HepG2 (cell line): ENCODE results near the gene PLBD1. TPM values are rescaled to one million over a fixed set of nuclear protein-coding genes. Genes with fewer than 3 reads are reported as not detected.

Source experiments
- ATAC-seq: fragments of 200-7000 bp; cut with Tn5 transposase; 3 replicates; pipeline ENCODE4 v1.9.1; 2020; ENCODE audit warnings: mild to moderate bottlenecking, moderate library complexity
- BruUV-seq: library from RNA; stranded (reverse); fragments of 400-500 nt; replicated peaks from 2 replicates; lab custom pipeline; 2021; lab: Mats Ljungman, UMichigan
- CTCF ChIA-PET: fragments of 300-600 bp; formaldehyde crosslinking; extraction: SDS; loops from one replicate; lab custom pipeline; 2021; ENCODE audit warnings: low total read pairs, inconsistent platforms, low intra/inter-chr PET ratio; lab: Yijun Ruan, JAX
- POLR2A ChIA-PET: fragments of 350-600 bp; sonication (Branson Sonifier 250); formaldehyde crosslinking; loops from one replicate; lab custom pipeline; 2020; ENCODE audit warnings: antibody characterized with exemption, inconsistent platforms; lab: Yijun Ruan, JAX
- DNase-seq: peaks from one replicate; pipeline ENCODE4 v3.0.0-alpha.2; 2015; ENCODE audit warnings: low spot score
- FAIRE-seq: peaks from 3 replicates; lab custom pipeline; 2011; peaks lifted over from hg19 to GRCh38; lab: Jason Lieb, UNC
- H2AFZ ChIP-seq: one replicate; pipeline ENCODE4 v1.6.1; 2011; ENCODE audit warnings: low read length, inconsistent platforms
- H3K27ac ChIP-seq: fragments of 300-600 bp; 3 replicates; pipeline ENCODE4 v1.8.0; 2011; ENCODE audit warnings: mixed run types, mild to moderate bottlenecking, mixed read lengths, low read length, inconsistent platforms; ENCODE audit not compliant: insufficient read depth; ENCODE audit errors: extremely low read length
- H3K27me3 ChIP-seq, 2 experiments: fragments of 200-600 bp in 1 of 2; 2 replicates in 1 of 2; 3 replicates in 1 of 2; pipeline versions ENCODE4 v1.6.0 to v1.8.0; 2011; ENCODE audit warnings: low read length in 2 of 2, mild to moderate bottlenecking in 2 of 2, moderate library complexity in 2 of 2, inconsistent platforms in 1 of 2; ENCODE audit not compliant: insufficient read depth in 2 of 2, control insufficient read depth in 1 of 2
- H3K36me3 ChIP-seq, 2 experiments: fragments of 200-600 bp in 1 of 2; replicated peaks in 1 of 2; 2 replicates in 1 of 2; 3 replicates in 1 of 2; pipeline versions ENCODE4 v1.5.1 to v1.8.0; 2011; ENCODE audit warnings: low read length in 2 of 2, inconsistent platforms in 1 of 2; ENCODE audit not compliant: insufficient read depth in 2 of 2, control insufficient read depth in 1 of 2
- H3K4me1 ChIP-seq: 2 replicates; pipeline ENCODE4 v1.5.1; 2012; ENCODE audit warnings: low read length, inconsistent platforms; ENCODE audit not compliant: insufficient read depth
- H3K4me2 ChIP-seq: 2 replicates; pipeline ENCODE4 v1.6.0; 2011; ENCODE audit warnings: low read depth, low read length, inconsistent platforms
- H3K4me3 ChIP-seq, 3 experiments: fragments of 200-600 bp in 1 of 3; sonication (generic), shearing (Covaris generic) in 1 of 3; replicated peaks in 1 of 3; 2 replicates each; pipeline ENCODE4 v1.5.1; 2011 to 2016; ENCODE audit warnings: low read length in 3 of 3, inconsistent platforms in 2 of 3, low read depth in 2 of 3, mild to moderate bottlenecking in 2 of 3, control low read depth in 1 of 3, mixed read lengths in 1 of 3; ENCODE audit not compliant: insufficient read depth in 1 of 3
- H3K79me2 ChIP-seq: one replicate; pipeline ENCODE4 v1.6.1; 2011; ENCODE audit warnings: low read length, inconsistent platforms; ENCODE audit not compliant: insufficient read depth
- H3K9ac ChIP-seq: 2 replicates; pipeline ENCODE4 v1.6.0; 2011; ENCODE audit warnings: mild to moderate bottlenecking, low read depth, low read length, inconsistent platforms; ENCODE audit not compliant: insufficient read depth
- H3K9me3 ChIP-seq: 2 replicates; pipeline ENCODE4 v1.5.1; 2012; ENCODE audit warnings: mild to moderate bottlenecking, low read length
- H4K20me1 ChIP-seq: 2 replicates; pipeline ENCODE4 v1.6.0; 2011; ENCODE audit warnings: inconsistent platforms, mild to moderate bottlenecking, low read length, moderate library complexity; ENCODE audit not compliant: insufficient read depth
- BCL6 ChIP-seq: IDR thresholded peaks from 2 replicates; pipeline ENCODE4 v1.6.1; 2016; ENCODE audit warnings: missing genetic modification reagents, missing compliant biosample characterization
- IRX3 ChIP-seq: sonication (generic); formaldehyde crosslinking; IDR thresholded peaks from 2 replicates; pipeline ENCODE4 v1.8.1; 2023; ENCODE audit warnings: mild to moderate bottlenecking, low read depth, missing genetic modification reagents, borderline replicate concordance
- NONO ChIP-seq, 2 experiments: fragments of 450-650 bp in 1 of 2; sonication (generic) in 1 of 2; formaldehyde crosslinking in 1 of 2; IDR thresholded peaks in 1 of 2; conservative IDR thresholded peaks in 1 of 2; 2 replicates each; pipeline versions ENCODE4 v1.6.1 to v1.8.0; 2017 to 2022; ENCODE audit warnings: mild to moderate bottlenecking in 1 of 2, missing genetic modification reagents in 1 of 2, moderate library complexity in 1 of 2
- NR2C2 ChIP-seq: sonication (generic); formaldehyde crosslinking; IDR thresholded peaks from 2 replicates; pipeline ENCODE4 v1.4.0; 2020; ENCODE audit warnings: missing genetic modification reagents, mild to moderate bottlenecking, moderate library complexity, borderline replicate concordance
- YY1 ChIP-seq: IDR thresholded peaks from 2 replicates; pipeline ENCODE4 v1.6.1; 2011; ENCODE audit warnings: low read length, low read depth, moderate library complexity, mild to moderate bottlenecking; ENCODE audit not compliant: insufficient read depth, insufficient replicate concordance
- ZEB1 ChIP-seq: IDR thresholded peaks from 2 replicates; pipeline ENCODE4 v1.6.1; 2012; ENCODE audit warnings: mild to moderate bottlenecking, low read depth, inconsistent platforms; ENCODE audit not compliant: insufficient replicate concordance
- ZNF30 ChIP-seq: sonication (generic); formaldehyde crosslinking; IDR thresholded peaks from 2 replicates; pipeline ENCODE4 v1.5.0; 2020; ENCODE audit warnings: mild to moderate bottlenecking, missing genetic modification reagents
- ZNF354B ChIP-seq: sonication (generic); formaldehyde crosslinking; IDR thresholded peaks from 2 replicates; pipeline ENCODE4 v1.8.0; 2022; ENCODE audit warnings: mild to moderate bottlenecking, missing genetic modification reagents
- ZNF451 ChIP-seq: sonication (generic); formaldehyde crosslinking; IDR thresholded peaks from 2 replicates; pipeline ENCODE4 v1.5.0; 2020; ENCODE audit warnings: mild to moderate bottlenecking, missing genetic modification reagents
- ZNF720 ChIP-seq: sonication (generic); formaldehyde crosslinking; IDR thresholded peaks from 2 replicates; pipeline ENCODE4 v1.4.0; 2020; ENCODE audit warnings: missing genetic modification reagents
- ZNF766 ChIP-seq: sonication (generic); formaldehyde crosslinking; IDR thresholded peaks from 2 replicates; pipeline ENCODE4 v1.5.0; 2020; ENCODE audit warnings: missing genetic modification reagents, borderline replicate concordance
- WGBS: methylation state at CpG from one replicate; pipeline ENCODE4 v1.1.6; 2017; ENCODE audit warnings: low lambda C conversion rate; 5-methylcytosine and 5-hydroxymethylcytosine counted together
- in situ Hi-C: cut with HindIII; loops from 2 replicates; pipeline ENCODE4 v1.10.0; 2017; ENCODE audit warnings: low pct_unique_long_range_greater_than_20kb; ENCODE audit not compliant: extremely low pct_ligation_motif_present
- intact Hi-C: fragments of 100-400 bp; cut with micrococcal nuclease; formaldehyde crosslinking; loops from one replicate; pipeline ENCODE4 v1.10.0; 2022; ENCODE audit not compliant: unreplicated experiment
- polyA plus RNA-seq, 8 experiments: library from polyadenylated mRNA; depleted of rRNA in 3 of 8; stranded (reverse) in 7 of 8; unstranded in 1 of 8; fragments of >200 nt; fragmentation: Illumina TruSeq in 4 of 8; extraction: Trizol in 4 of 8; gene quantifications; 2 replicates each; pipeline versions ENCODE4 v1.2.1 to v1.2.3, GENCODE V29; 2011 to 2016; ENCODE audit warnings: low read depth in 4 of 8, missing spikeins in 1 of 8, mixed read lengths in 1 of 8; ENCODE audit not compliant: insufficient read depth in 1 of 8
- total RNA-seq, 5 experiments: library from RNA; depleted of rRNA; stranded (reverse); fragments of >200 nt; fragmentation: Illumina TruSeq; extraction: Trizol; gene quantifications; 2 replicates each; pipeline ENCODE4 v1.2.3, GENCODE V29; 2016; ENCODE audit warnings: low read depth in 1 of 5
- TF ChIP-seq, protein P1 (sequence below): sonication (generic); IDR thresholded peaks from 2 replicates; pipeline ENCODE4 v1.6.1; 2016; ENCODE audit warnings: low read depth, borderline replicate concordance
- TF ChIP-seq, protein P2 (sequence below): sonication (generic); formaldehyde crosslinking; IDR thresholded peaks from 2 replicates; pipeline ENCODE4 v1.5.0; 2020; ENCODE audit warnings: missing genetic modification reagents
- TF ChIP-seq, protein P3 (sequence below): sonication (generic); formaldehyde crosslinking; IDR thresholded peaks from 2 replicates; pipeline ENCODE4 v1.5.0; 2020; ENCODE audit warnings: mild to moderate bottlenecking, missing genetic modification reagents, moderate library complexity
- TF ChIP-seq, protein P4 (sequence below): sonication (generic); formaldehyde crosslinking; conservative IDR thresholded peaks from 2 replicates; pipeline ENCODE4 v1.4.0; 2020; ENCODE audit warnings: missing genetic modification reagents

PLBD1 gene
- total and polyA plus RNA-seq, 2 of the 13 experiments (the other 11 are each of a cell fraction or from before 2014, with no cell fraction given) = not detected

DNA sequence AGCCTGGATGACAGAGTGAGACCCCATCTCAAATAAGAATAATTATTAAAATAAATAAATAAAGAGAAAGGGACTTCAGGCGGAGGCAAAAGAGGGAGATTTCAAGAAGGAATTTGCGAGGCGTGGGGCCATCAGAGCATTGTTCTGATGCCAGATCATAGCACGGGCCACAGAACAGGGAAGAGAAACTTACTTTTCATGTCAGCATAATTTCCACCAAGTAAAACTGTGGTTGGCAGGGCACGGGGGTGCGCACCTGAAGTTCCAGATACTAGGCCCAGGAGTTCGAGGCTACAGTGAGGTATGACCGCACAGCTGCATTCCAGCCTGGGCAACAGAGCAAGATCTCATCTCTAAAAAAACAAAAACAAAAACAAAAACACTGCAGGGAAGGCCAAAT is 11.0 kb upstream of the PLBD1 start:
- intact Hi-C loops = no loop called here
- FAIRE-seq (no peak), DNase-seq (no peak), ATAC-seq (no peak)
- H3K79me2 ChIP-seq = no peaks in the 10 kb centered on the region
- ChIA-PET POLR2A (no interaction called here), CTCF (no interaction called here)
- no peak overlapping the region for H3K9ac ChIP-seq
- H2AFZ ChIP-seq = no peak overlapping the region
- no peak overlapping the region for H3K27ac ChIP-seq
- no peaks in the 10 kb centered on the region for H3K36me3 ChIP-seq
- no TSS peak for BruUV-seq
- H4K20me1 ChIP-seq = no peaks in the 10 kb centered on the region
- no peaks in the 10 kb centered on the region for H3K4me1 ChIP-seq
- no peaks in the 10 kb centered on the region for H3K9me3 ChIP-seq
- in situ Hi-C loops = no loop called here
- H3K27me3 ChIP-seq = no peaks in the 10 kb centered on the region
- TF ChIP-seq NONO (IDR thresholded peaks at IDR 0.05) (no peak), NONO (CRISPR knock-in tag; conservative IDR thresholded peaks at IDR 0.05) (no peak), IRX3 (CRISPR knock-in tag) (no peak), ZNF720 (CRISPR knock-in tag) (no peak), YY1 (no peak), NR2C2 (CRISPR knock-in tag) (no peak), BCL6 (CRISPR knock-in tag) (no peak), ZNF766 (no peak), ZNF354B (no peak), ZNF30 (no peak), ZEB1 (no peak), ZNF451 (no peak)
- TF ChIP-seq, protein P1, sequence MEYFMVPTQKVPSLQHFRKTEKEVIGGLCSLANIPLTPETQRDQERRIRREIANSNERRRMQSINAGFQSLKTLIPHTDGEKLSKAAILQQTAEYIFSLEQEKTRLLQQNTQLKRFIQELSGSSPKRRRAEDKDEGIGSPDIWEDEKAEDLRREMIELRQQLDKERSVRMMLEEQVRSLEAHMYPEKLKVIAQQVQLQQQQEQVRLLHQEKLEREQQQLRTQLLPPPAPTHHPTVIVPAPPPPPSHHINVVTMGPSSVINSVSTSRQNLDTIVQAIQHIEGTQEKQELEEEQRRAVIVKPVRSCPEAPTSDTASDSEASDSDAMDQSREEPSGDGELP = no peak
- TF ChIP-seq, protein P2, sequence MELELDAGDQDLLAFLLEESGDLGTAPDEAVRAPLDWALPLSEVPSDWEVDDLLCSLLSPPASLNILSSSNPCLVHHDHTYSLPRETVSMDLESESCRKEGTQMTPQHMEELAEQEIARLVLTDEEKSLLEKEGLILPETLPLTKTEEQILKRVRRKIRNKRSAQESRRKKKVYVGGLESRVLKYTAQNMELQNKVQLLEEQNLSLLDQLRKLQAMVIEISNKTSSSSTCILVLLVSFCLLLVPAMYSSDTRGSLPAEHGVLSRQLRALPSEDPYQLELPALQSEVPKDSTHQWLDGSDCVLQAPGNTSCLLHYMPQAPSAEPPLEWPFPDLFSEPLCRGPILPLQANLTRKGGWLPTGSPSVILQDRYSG (CRISPR knock-in tag) = no peak
- TF ChIP-seq, protein P3, sequence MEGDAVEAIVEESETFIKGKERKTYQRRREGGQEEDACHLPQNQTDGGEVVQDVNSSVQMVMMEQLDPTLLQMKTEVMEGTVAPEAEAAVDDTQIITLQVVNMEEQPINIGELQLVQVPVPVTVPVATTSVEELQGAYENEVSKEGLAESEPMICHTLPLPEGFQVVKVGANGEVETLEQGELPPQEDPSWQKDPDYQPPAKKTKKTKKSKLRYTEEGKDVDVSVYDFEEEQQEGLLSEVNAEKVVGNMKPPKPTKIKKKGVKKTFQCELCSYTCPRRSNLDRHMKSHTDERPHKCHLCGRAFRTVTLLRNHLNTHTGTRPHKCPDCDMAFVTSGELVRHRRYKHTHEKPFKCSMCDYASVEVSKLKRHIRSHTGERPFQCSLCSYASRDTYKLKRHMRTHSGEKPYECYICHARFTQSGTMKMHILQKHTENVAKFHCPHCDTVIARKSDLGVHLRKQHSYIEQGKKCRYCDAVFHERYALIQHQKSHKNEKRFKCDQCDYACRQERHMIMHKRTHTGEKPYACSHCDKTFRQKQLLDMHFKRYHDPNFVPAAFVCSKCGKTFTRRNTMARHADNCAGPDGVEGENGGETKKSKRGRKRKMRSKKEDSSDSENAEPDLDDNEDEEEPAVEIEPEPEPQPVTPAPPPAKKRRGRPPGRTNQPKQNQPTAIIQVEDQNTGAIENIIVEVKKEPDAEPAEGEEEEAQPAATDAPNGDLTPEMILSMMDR (CRISPR knock-in tag) = no peak
- TF ChIP-seq, protein P4, sequence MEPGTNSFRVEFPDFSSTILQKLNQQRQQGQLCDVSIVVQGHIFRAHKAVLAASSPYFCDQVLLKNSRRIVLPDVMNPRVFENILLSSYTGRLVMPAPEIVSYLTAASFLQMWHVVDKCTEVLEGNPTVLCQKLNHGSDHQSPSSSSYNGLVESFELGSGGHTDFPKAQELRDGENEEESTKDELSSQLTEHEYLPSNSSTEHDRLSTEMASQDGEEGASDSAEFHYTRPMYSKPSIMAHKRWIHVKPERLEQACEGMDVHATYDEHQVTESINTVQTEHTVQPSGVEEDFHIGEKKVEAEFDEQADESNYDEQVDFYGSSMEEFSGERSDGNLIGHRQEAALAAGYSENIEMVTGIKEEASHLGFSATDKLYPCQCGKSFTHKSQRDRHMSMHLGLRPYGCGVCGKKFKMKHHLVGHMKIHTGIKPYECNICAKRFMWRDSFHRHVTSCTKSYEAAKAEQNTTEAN (CRISPR knock-in tag) = no peak
- no peak overlapping the region for H3K4me2 ChIP-seq
- H3K4me3 ChIP-seq = no peak overlapping the region
- 47% methylated on average over 8 of the region's 8 CpGs for WGBS
